Colonic mucosa (tissue), 4 donors: ENCODE data around the gene PDE7B. TPM values are rescaled to one million over a fixed set of nuclear protein-coding genes. Genes with fewer than 3 reads are reported as not detected.

Source experiments
- DNase-seq: peaks from one replicate; pipeline ENCODE4 v3.0.0-alpha.2; 2020
- H3K27ac ChIP-seq: fragments of 200-600 bp; one replicate; pipeline ENCODE4 v1.8.0; 2021
- H3K27me3 ChIP-seq: fragments of 200-600 bp; one replicate; pipeline ENCODE4 v1.8.0; 2021
- H3K36me3 ChIP-seq: fragments of 200-600 bp; one replicate; pipeline ENCODE4 v1.8.0; 2021
- H3K4me1 ChIP-seq: fragments of 200-600 bp; one replicate; pipeline ENCODE4 v1.8.0; 2021; ENCODE audit warnings: mild to moderate bottlenecking
- H3K4me3 ChIP-seq: fragments of 200-600 bp; one replicate; pipeline ENCODE4 v1.8.0; 2021
- H3K9ac ChIP-seq, 2 donors: one replicate each; pipeline ENCODE4 v1.7.0; 2013; ENCODE audit warnings: control low read depth in 2 of 2, low read depth in 2 of 2, low read length in 2 of 2
- H3K9me3 ChIP-seq: fragments of 200-600 bp; one replicate; pipeline ENCODE4 v1.8.0; 2021
- intact Hi-C: fragments of 100-400 bp; cut with DNase I; formaldehyde crosslinking; loops from one replicate; pipeline ENCODE4 v1.14.1; 2022
- total RNA-seq, 2 donors: library from RNA; stranded (reverse); fragmentation: NEBNext Ultra II Directional in 1 of 2; extraction: Animal tissue kit (Norgen Biotek cat#: 25700) in 1 of 2; gene quantifications; one replicate each; pipeline ENCODE4 v1.2.1, GENCODE V29; 2021
- TF ChIP-seq, protein P1 (sequence below): fragments of 200-600 bp; IDR thresholded peaks from one replicate; pipeline ENCODE4 v1.8.0; 2022; ENCODE audit warnings: antibody characterized with exemption, mild to moderate bottlenecking
- donor health status: healthy.
- donor health status: DM: no; HTN: no; CAD: no.
- donor health status: DM: no; HTN: no; CAD: no.

Gene PDE7B
- total RNA-seq, 2 donors from 2014 or later: 1.0 to 1.4 TPM

DNA sequence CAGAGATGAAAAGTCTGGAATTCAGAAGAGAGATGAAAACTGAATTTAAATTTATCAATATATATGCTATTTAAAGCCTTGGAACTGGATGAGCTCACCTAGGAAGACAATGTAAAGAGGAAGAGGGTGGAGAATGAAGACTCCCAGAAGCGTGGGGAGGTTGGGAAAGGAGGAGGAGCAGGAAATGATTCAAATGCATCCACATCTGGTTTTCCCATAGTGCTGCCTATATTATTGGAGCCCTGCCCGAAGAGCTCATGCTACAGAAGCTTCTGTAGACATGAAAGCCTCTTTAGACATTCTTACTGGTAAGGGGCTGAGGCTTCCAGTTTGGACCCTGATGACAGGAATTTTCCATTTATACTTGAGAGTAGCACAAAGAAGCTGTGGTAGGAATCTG, 19.2 kb downstream of the PDE7B start:
- intact Hi-C loops: no loop called here
- Histone ChIP-seq H3K27ac (no peak overlapping the region), H3K36me3 (no peaks in the 10 kb centered on the region), H3K9ac (no peak overlapping the region), H3K4me3 (no peak overlapping the region), H3K27me3 (no peaks in the 10 kb centered on the region), H3K9me3 (no peaks in the 10 kb centered on the region), H3K4me1 (no peaks in the 10 kb centered on the region)
- TF ChIP-seq, protein P1, sequence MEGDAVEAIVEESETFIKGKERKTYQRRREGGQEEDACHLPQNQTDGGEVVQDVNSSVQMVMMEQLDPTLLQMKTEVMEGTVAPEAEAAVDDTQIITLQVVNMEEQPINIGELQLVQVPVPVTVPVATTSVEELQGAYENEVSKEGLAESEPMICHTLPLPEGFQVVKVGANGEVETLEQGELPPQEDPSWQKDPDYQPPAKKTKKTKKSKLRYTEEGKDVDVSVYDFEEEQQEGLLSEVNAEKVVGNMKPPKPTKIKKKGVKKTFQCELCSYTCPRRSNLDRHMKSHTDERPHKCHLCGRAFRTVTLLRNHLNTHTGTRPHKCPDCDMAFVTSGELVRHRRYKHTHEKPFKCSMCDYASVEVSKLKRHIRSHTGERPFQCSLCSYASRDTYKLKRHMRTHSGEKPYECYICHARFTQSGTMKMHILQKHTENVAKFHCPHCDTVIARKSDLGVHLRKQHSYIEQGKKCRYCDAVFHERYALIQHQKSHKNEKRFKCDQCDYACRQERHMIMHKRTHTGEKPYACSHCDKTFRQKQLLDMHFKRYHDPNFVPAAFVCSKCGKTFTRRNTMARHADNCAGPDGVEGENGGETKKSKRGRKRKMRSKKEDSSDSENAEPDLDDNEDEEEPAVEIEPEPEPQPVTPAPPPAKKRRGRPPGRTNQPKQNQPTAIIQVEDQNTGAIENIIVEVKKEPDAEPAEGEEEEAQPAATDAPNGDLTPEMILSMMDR: no peak
- DNase-seq: no peak

DNA sequence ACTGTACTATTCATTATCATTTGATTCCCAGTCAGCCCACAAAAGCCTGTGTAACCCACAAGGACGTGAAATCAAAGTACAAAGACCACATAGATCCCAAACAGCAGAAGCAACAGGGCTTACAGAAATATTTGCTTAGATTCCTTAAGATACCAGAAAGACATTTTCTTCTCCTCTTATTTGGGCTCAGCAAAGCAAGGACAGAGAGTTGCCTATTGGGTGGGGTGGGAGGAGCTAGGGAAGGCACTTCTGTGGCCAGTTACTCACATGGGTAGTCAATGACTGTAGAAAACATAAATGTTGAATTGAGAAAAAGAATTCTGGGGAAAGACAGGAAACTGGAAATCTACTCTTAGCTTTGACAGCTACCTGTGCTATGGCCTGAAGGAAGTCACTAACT, 19.8 kb downstream of the PDE7B start:
- Histone ChIP-seq H3K4me3 (no peak overlapping the region), H3K27ac (no peak overlapping the region), H3K9ac (no peak overlapping the region), H3K36me3 (no peaks in the 10 kb centered on the region), H3K9me3 (no peaks in the 10 kb centered on the region), H3K27me3 (no peaks in the 10 kb centered on the region), H3K4me1 (no peaks in the 10 kb centered on the region)
- no peak for DNase-seq
- TF ChIP-seq, protein P1: no peak
- intact Hi-C loops: no loop called here

DNA sequence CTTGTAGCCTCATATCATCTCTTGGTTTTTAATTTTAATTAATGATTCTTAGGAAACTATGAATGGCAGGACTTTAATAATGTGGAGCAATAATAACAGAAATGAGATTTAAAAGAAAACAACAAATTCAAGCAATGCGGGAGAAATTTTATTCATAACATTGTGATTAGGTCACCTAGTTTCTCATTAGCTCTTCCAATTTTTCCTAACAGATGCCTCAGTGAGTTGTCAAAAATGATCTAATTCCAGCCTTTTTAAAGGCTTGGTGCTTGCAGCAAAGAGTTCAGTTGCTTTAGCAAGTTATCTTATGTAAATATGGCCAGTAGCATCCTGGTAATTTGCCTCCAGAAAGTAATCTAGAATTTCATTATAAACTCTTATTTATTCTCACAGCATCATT, 20.4 kb downstream of the PDE7B start:
- H3K27me3 ChIP-seq: no peaks in the 10 kb centered on the region
- H3K4me1 ChIP-seq: no peaks in the 10 kb centered on the region
- no peaks in the 10 kb centered on the region for H3K36me3 ChIP-seq
- intact Hi-C loops: no loop called here
- H3K9ac ChIP-seq: no peak overlapping the region
- H3K9me3 ChIP-seq: no peaks in the 10 kb centered on the region
- TF ChIP-seq, protein P1: no peak
- H3K27ac ChIP-seq: no peak overlapping the region
- no peak overlapping the region for H3K4me3 ChIP-seq
- DNase-seq: no peak

DNA sequence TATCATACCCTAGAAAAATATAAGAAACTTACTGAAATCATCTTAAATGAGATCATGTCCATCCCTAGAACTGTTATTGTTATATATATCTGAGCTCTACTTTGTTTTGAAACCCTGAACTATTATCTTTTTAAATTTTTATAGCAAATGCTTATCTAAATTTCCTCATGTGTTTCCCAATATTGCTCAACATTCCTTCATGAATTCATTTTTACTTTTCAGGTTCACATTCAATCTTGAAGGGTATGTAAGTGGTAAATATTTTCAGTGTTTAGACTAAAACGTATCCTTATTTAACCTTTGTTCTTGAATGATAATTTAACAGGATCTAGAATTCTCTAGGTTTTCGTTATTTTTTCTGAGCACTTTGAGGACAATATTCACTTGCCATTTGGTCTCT, 23.9 kb downstream of the PDE7B start:
- no peak overlapping the region for H3K27ac ChIP-seq
- intact Hi-C loops: no loop called here

DNA sequence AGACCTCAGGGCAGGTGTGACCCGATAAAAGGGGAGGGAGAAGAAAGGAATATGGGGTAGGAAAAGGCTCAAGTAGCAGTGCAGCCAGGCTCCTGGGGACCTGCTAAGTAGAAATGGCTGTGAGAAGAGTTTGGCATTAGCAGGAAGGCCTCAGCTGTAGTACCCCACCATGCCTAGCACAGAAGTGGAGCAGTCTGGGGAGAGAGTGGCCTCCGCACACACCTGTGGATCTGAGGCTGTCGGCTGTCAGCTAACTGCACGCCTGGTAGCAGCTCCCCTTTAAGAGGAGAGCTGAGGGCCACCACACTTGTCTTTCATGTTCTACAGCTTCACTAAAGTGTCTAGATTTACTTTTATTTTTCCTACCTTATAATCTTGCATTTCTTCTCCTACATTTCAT, 24.6 kb downstream of the PDE7B start:
- H3K27ac ChIP-seq: no peak overlapping the region
- no peak overlapping the region for H3K9ac ChIP-seq
- H3K4me3 ChIP-seq: no peak overlapping the region
- DNase-seq: no peak
- no peaks in the 10 kb centered on the region for H3K9me3 ChIP-seq
- H3K36me3 ChIP-seq: no peaks in the 10 kb centered on the region
- H3K27me3 ChIP-seq: no peaks in the 10 kb centered on the region
- intact Hi-C loops: no loop called here
- TF ChIP-seq, protein P1: no peak
- no peaks in the 10 kb centered on the region for H3K4me1 ChIP-seq

More for the DNA sequence above, 23.9 kb downstream of the PDE7B start:
- Histone ChIP-seq H3K27me3 (no peaks in the 10 kb centered on the region), H3K9me3 (no peaks in the 10 kb centered on the region), H3K9ac (no peak overlapping the region), H3K36me3 (no peaks in the 10 kb centered on the region), H3K4me3 (no peak overlapping the region), H3K4me1 (no peaks in the 10 kb centered on the region)
- no peak for DNase-seq
- TF ChIP-seq, protein P1: no peak

DNA sequence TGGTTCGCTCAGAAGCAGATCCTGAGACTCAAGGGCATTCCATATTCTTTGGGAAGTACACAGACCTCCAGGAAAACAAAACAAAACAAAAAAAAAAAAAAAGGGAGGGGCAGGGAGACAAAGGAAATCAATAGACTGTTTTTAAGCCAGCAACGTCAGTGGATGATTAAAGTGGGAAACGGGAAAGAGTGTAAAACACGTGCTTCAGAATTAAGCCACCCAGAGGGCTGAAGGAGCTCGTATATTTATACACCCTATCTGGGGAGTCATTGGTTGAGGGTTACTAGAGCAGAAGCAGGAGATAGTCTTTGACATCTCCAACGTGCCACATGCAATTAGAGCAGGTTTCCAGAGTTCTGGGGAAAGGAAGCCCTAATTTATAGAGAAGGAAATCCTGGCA, 26.2 kb downstream of the PDE7B start:
- H3K27me3 ChIP-seq: no peaks in the 10 kb centered on the region
- no peak overlapping the region for H3K9ac ChIP-seq
- H3K9me3 ChIP-seq: no peaks in the 10 kb centered on the region
- H3K4me1 ChIP-seq: no peaks in the 10 kb centered on the region
- H3K4me3 ChIP-seq: no peak overlapping the region
- H3K36me3 ChIP-seq: no peaks in the 10 kb centered on the region
- H3K27ac ChIP-seq: no peak overlapping the region
- TF ChIP-seq, protein P1: no peak
- intact Hi-C loops: no loop called here
- no peak for DNase-seq
